Spleen (tissue), 7 donors: ENCODE data around the gene TES.

Source experiments
- POLR2A ChIP-seq, 3 donors: fragments of 450-650 bp; IDR thresholded peaks; one replicate each; pipeline ENCODE4 v1.5.1; 2017; ENCODE audit warnings: antibody characterized with exemption in 3 of 3, mild to moderate bottlenecking in 1 of 3
- POLR2AphosphoS5 ChIP-seq, 3 donors: sonication (generic); formaldehyde crosslinking; IDR thresholded peaks; one replicate each; pipeline ENCODE4 v1.5.1; 2017; ENCODE audit warnings: antibody characterized with exemption in 3 of 3
- TF ChIP-seq, protein P1 (sequence below), 11 experiments: fragments of 200-600 bp in 7 of 11; fragments of 450-650 bp in 4 of 11; sonication (generic) in 4 of 11; IDR thresholded peaks in 8 of 11; conservative IDR thresholded peaks in 3 of 11; 1 replicate in 7 of 11; 2 replicates in 4 of 11; pipeline versions ENCODE4 v1.4.0 to v1.8.0; 2016 to 2021; ENCODE audit warnings: antibody characterized with exemption in 11 of 11, inconsistent platforms in 4 of 11, mild to moderate bottlenecking in 1 of 11
- donor health status: DM: no; HTN: no; CAD: no; lungs with moderate emphysema.
- donor health status: DM: no; HTN: no; CAD: no.
- donor health status: DM: no; HTN: no; CAD: no.

DNA sequence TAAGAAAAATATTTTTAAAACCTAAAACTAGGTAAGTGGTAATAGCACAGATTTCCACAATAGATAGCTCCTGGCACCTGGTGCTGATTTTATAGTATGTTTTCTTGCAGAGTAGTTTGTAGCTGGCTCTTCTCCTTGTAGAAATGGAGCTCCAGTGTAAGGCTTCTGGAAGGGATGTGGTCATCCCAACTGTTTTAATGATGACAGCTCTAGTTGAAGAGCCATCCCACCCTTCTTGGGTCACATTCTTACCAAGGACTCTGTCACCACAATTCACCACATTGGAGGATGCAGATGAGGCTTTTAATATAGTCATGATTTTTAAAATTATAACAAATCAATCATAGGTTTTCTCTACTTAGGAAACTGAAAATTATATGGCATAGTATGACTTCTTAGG lies 31.0 kb downstream of the TES start:
- TF ChIP-seq, protein P1, sequence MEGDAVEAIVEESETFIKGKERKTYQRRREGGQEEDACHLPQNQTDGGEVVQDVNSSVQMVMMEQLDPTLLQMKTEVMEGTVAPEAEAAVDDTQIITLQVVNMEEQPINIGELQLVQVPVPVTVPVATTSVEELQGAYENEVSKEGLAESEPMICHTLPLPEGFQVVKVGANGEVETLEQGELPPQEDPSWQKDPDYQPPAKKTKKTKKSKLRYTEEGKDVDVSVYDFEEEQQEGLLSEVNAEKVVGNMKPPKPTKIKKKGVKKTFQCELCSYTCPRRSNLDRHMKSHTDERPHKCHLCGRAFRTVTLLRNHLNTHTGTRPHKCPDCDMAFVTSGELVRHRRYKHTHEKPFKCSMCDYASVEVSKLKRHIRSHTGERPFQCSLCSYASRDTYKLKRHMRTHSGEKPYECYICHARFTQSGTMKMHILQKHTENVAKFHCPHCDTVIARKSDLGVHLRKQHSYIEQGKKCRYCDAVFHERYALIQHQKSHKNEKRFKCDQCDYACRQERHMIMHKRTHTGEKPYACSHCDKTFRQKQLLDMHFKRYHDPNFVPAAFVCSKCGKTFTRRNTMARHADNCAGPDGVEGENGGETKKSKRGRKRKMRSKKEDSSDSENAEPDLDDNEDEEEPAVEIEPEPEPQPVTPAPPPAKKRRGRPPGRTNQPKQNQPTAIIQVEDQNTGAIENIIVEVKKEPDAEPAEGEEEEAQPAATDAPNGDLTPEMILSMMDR (IDR thresholded peaks at IDR 0.05 in 8 of 11, conservative IDR thresholded peaks at IDR 0.05 in 3 of 11): no peak
- TF ChIP-seq POLR2A (IDR thresholded peaks at IDR 0.05) (no peak), POLR2AphosphoS5 (IDR thresholded peaks at IDR 0.05) (no peak)
